GM18873 (cell line): ENCODE measurements around the gene OSGIN1.

ENCODE experiments used
- ATAC-seq: cut with Tn5 transposase; IDR thresholded peaks from one replicate; pipeline ENCODE4 v1.9.1; 2021; ENCODE audit warnings: mild to moderate bottlenecking, moderate library complexity, moderate number of reproducible peaks; ENCODE audit not compliant: unreplicated experiment, low FRiP score

OSGIN1 gene

GRCh38 chr16:83952940-83953795 lies at the start of gene OSGIN1:
Gene OSGIN1 (plus strand): TSS chr16:83953240. CDS start chr16:83957672, 4,432 bp downstream.
- no peak for ATAC-seq

GRCh38 chr16:83903751-83904150 lies 49.3 kb upstream of the OSGIN1 start:
- ATAC-seq: no peak

- ATAC-seq: no peak
Observed at GRCh38 chr16:83906683-83907082, 46.4 kb upstream of the OSGIN1 start.

- no peak for ATAC-seq
Observed at GRCh38 chr16:83907111-83907510, 45.9 kb upstream of the OSGIN1 start.

GRCh38 chr16:83907631-83908250 lies 45.3 kb upstream of the OSGIN1 start:
- ATAC-seq: no peak

GRCh38 chr16:83908798-83909197 lies 44.2 kb upstream of the OSGIN1 start:
- ATAC-seq: no peak

GRCh38 chr16:83911290-83911689 lies 41.8 kb upstream of the OSGIN1 start:
- ATAC-seq: no peak

- no peak for ATAC-seq
Observed at GRCh38 chr16:83912519-83913244, 40.4 kb upstream of the OSGIN1 start.

- ATAC-seq: no peak
Observed at GRCh38 chr16:83913245-83913633, 39.8 kb upstream of the OSGIN1 start.

- ATAC-seq: no peak
Observed at GRCh38 chr16:83914091-83914710, 38.8 kb upstream of the OSGIN1 start.

- no peak for ATAC-seq
Observed at GRCh38 chr16:83915081-83915480, 38.0 kb upstream of the OSGIN1 start.

GRCh38 chr16:83915491-83915890 lies 37.5 kb upstream of the OSGIN1 start:
- no peak for ATAC-seq

- ATAC-seq: no peak
Observed at GRCh38 chr16:83917152-83918120, 35.6 kb upstream of the OSGIN1 start.

- ATAC-seq: no peak
Observed at GRCh38 chr16:83920894-83921491, 32.0 kb upstream of the OSGIN1 start.

GRCh38 chr16:83923581-83924365 lies 29.3 kb upstream of the OSGIN1 start:
- no peak for ATAC-seq

- no peak for ATAC-seq
Observed at GRCh38 chr16:83924686-83925085, 28.4 kb upstream of the OSGIN1 start.

- no peak for ATAC-seq
Observed at GRCh38 chr16:83925095-83925905, 27.7 kb upstream of the OSGIN1 start.
